ENCODE data around the gene NPLOC4. TPM values are rescaled to one million over a fixed set of nuclear protein-coding genes. Genes with fewer than 3 reads are reported as not detected.
A peak's percentile ranks its signal among the peaks of the same experiment; 100 is the strongest.

NPLOC4 gene
- total and polyA plus RNA-seq, 11 donors = 28.2 to 133 (median 99.2) TPM

DNA sequence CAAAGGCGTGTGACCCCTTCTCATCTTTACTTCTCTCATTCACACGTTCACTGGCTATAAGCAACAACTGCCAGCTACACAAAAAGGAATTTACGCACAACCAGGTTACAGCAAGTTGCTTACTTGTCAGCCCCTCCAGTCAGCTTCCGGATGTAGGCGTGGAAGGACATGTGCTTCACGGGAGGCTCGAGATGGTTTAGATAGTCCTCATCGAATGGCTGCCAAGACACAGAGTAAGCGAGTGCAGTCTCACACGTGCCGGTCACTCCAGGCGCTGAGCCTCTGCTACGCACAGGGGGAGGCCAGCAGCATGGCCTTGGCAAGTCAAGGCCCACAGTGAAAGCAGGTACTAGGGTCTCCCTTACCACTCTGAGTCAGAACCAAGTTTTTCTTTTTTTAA is 28.3 kb downstream of the NPLOC4 start:
- ATAC-seq (no peak), DNase-seq (no peak)
- Histone ChIP-seq H3K27me3 (no peaks in the 10 kb centered on the region), H3K4me3 (no peak overlapping the region), H3K4me1 (peaks cover 0 to 31% (median 8%) of the 10 kb centered on the region in 12 donors), H3K9me3 (no peaks in the 10 kb centered on the region), H3K27ac (peak overlapping the region in 3 of 12 donors; percentile 51 to 73 (median 57)), H3K36me3 (peaks cover 0 to 97% (median 94%) of the 10 kb centered on the region in 9 donors)
- 87 to 90% (median 89%) methylated on average over 13 of the region's 13 CpGs for WGBS, 4 donors
- TF ChIP-seq, protein P1, sequence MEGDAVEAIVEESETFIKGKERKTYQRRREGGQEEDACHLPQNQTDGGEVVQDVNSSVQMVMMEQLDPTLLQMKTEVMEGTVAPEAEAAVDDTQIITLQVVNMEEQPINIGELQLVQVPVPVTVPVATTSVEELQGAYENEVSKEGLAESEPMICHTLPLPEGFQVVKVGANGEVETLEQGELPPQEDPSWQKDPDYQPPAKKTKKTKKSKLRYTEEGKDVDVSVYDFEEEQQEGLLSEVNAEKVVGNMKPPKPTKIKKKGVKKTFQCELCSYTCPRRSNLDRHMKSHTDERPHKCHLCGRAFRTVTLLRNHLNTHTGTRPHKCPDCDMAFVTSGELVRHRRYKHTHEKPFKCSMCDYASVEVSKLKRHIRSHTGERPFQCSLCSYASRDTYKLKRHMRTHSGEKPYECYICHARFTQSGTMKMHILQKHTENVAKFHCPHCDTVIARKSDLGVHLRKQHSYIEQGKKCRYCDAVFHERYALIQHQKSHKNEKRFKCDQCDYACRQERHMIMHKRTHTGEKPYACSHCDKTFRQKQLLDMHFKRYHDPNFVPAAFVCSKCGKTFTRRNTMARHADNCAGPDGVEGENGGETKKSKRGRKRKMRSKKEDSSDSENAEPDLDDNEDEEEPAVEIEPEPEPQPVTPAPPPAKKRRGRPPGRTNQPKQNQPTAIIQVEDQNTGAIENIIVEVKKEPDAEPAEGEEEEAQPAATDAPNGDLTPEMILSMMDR (IDR thresholded peaks at IDR 0.05) = no peak
- intact Hi-C loops (cut with DNase I) = loop anchor here in 2 of 10 donors (10.0 kb wide), 2 partner anchors 94 to 354 kb away; partner anchors contain the start of gene ACTG1 (in 1 of the 2)

DNA sequence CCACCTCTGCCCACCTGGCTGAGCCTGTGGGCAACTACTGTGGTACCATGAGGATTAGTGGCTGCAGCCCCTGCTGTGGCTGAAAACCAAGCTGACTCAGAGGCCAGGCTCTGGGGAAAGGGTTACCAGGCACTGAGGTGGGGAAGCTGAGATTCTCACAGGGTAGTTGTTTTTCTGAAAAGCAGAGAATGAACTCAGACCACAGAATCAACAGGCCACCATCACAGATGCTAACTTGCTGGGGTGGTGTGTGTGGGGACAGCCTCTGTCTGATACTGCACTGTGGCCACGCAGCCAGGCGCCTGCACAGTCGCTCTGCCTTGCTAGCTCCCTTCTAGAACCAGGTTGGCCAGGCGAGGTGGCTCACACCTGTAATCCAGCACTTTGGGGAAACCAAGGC is 28.8 kb downstream of the NPLOC4 start:
- peaks cover 0 to 26% (median 6%) of the 10 kb centered on the region in 12 donors for H3K4me1 ChIP-seq
- H3K27me3 ChIP-seq = no peaks in the 10 kb centered on the region
- ATAC-seq (no peak), DNase-seq (no peak)
- peaks cover 0 to 97% (median 94%) of the 10 kb centered on the region in 9 donors for H3K36me3 ChIP-seq
- no peaks in the 10 kb centered on the region for H3K9me3 ChIP-seq
- intact Hi-C loops (cut with DNase I) = loop anchor here in 2 of 10 donors (10.0 kb wide), 2 partner anchors 93 to 353 kb away; partner anchors contain the start of gene ACTG1 (in 1 of the 2)
- no peak for TF ChIP-seq POLR2A (IDR thresholded peaks at IDR 0.05)
- TF ChIP-seq, protein P1 (IDR thresholded peaks at IDR 0.05) = no peak
- WGBS, 4 donors = 96 to 100% (median 98%) methylated on average over 4 of the region's 4 CpGs
- H3K4me3 ChIP-seq = no peak overlapping the region
- peak overlapping the region in 1 of 12 donors; percentile 73 for H3K27ac ChIP-seq

DNA sequence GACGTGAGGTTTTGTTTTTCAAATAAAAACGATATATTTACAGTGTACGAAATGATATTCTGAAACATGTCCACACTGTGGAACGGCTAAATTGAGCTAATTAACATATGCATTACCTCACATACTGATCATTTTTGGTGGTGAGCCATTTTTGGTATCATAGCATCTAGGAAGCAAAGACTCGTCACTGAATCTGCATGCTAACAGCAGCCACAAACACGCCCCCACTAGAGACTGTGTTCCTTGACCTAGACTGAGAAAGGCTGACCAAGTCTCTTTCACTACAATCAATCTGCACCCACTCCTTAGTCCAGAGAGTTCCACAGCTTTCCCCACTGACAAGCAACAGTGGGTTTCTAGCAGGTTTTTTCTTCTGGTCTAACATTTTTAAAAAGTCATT is 29.5 kb downstream of the NPLOC4 start:
- Histone ChIP-seq H3K4me1 (peaks cover 0 to 21% (median 3%) of the 10 kb centered on the region in 12 donors), H3K27ac (no peak overlapping the region), H3K9me3 (no peaks in the 10 kb centered on the region), H3K27me3 (no peaks in the 10 kb centered on the region), H3K4me3 (no peak overlapping the region), H3K36me3 (peaks cover 0 to 96% (median 92%) of the 10 kb centered on the region in 9 donors)
- 71 to 80% (median 73%) methylated on average over 6 of the region's 6 CpGs for WGBS, 4 donors
- intact Hi-C loops (cut with DNase I) = loop anchor here in 2 of 10 donors (10.0 kb wide), 2 partner anchors 93 to 353 kb away; partner anchors contain the start of gene ACTG1 (in 1 of the 2)
- no peak for TF ChIP-seq POLR2A (IDR thresholded peaks at IDR 0.05)
- TF ChIP-seq, protein P1 (IDR thresholded peaks at IDR 0.05) = no peak
- ATAC-seq (no peak), DNase-seq (no peak)

DNA sequence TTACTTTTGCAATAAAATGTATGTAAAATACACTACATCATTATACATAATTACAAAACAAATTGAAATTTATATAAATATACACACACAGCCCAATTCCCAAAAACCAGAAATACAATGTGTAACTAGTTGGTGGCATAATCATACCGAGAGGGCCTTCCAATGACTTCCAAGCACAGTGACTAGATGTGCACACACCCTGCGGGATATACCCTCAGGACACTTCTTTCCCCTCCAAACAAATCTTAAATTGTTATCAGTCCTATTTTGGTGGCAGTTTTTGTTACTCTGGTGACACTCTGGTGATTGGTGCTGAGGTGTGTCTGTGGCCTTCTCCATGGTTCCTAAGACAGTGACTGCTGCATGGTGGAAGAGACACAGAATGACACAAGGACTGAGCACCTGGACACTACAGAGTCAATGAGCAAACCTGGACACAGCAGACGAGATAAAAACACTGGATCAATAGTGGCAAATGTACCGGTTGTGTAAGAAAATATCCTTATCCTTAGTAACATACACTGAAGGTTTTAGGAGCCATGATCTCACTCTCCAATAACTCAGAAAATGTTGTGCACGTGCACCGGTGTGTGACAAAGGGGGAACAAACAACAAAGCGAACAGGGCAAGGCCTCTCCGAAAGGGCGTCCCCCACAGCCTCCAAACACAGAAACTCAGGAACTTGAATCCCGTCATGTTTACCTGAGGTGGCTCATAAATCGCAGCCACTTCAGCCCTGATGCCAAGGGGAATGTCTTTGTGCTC is 32.9 kb downstream of the NPLOC4 start:
- Histone ChIP-seq H3K36me3 (peaks cover 0 to 99% (median 88%) of the 10 kb centered on the region in 9 donors), H3K9me3 (no peaks in the 10 kb centered on the region), H3K27me3 (no peaks in the 10 kb centered on the region), H3K4me3 (no peak overlapping the region), H3K27ac (no peak overlapping the region), H3K4me1 (peaks cover 0 to 21% (median 6%) of the 10 kb centered on the region in 12 donors)
- WGBS, 4 donors = 70 to 89% (median 73%) methylated on average over 11 of the region's 11 CpGs
- ATAC-seq = no peak
- no peak for DNase-seq
- intact Hi-C loops (cut with DNase I) = loop anchor here (5.0 to 10.0 kb wide), 9 partner anchors 42 to 462 kb away; partner anchors contain the start of genes ACTG1 (in 1 of the 10) and FAAP100 (in 1 of the 10)
- TF ChIP-seq POLR2A (IDR thresholded peaks at IDR 0.05) = no peak
- TF ChIP-seq, protein P1 (IDR thresholded peaks at IDR 0.05) = no peak

Measured in heart left ventricle (tissue), 16 donors.